Activated naive CD8-positive, alpha-beta T cell treated with anti-CD3 and anti-CD28 coated beads for 36 hours (primary cell): ENCODE data around the gene SPCS3. TPM values are rescaled to one million over a fixed set of nuclear protein-coding genes. Genes with fewer than 3 reads are reported as not detected.
A peak's percentile ranks its signal among the peaks of the same experiment; 100 is the strongest.
"Not testable (repeated sequence)": the region's sequence is repeated elsewhere in the genome, so short reads cannot be mapped to it uniquely, and the experiment has no call there.

ENCODE experiments used
- DNase-seq: peaks from one replicate; pipeline ENCODE4 v3.0.0; 2021
- H3K27ac Mint-ChIP-seq: one replicate; pipeline ENCODE4 v1.8.0; 2022; ENCODE audit warnings: mild to moderate bottlenecking, moderate library complexity, mixed read lengths
- H3K27me3 Mint-ChIP-seq: one replicate; pipeline ENCODE4 v1.8.0; 2022; ENCODE audit warnings: mild to moderate bottlenecking, mixed read lengths
- H3K36me3 Mint-ChIP-seq: one replicate; pipeline ENCODE4 v1.8.0; 2021; ENCODE audit warnings: mild to moderate bottlenecking, mixed read lengths
- H3K4me1 Mint-ChIP-seq: one replicate; pipeline ENCODE4 v1.8.0; 2021; ENCODE audit warnings: mixed read lengths
- H3K4me3 Mint-ChIP-seq: one replicate; pipeline ENCODE4 v1.8.0; 2022; ENCODE audit warnings: mild to moderate bottlenecking, moderate library complexity, mixed read lengths
- H3K9me3 Mint-ChIP-seq: one replicate; pipeline ENCODE4 v1.8.0; 2022; ENCODE audit warnings: mixed read lengths
- total RNA-seq, 2 experiments: library from RNA; stranded (reverse); gene quantifications; one replicate each; pipeline ENCODE4 v1.2.3, GENCODE V29; 2021

The SPCS3 gene
- total RNA-seq, 2 experiments from 2014 or later = 165 to 166 TPM

DNA sequence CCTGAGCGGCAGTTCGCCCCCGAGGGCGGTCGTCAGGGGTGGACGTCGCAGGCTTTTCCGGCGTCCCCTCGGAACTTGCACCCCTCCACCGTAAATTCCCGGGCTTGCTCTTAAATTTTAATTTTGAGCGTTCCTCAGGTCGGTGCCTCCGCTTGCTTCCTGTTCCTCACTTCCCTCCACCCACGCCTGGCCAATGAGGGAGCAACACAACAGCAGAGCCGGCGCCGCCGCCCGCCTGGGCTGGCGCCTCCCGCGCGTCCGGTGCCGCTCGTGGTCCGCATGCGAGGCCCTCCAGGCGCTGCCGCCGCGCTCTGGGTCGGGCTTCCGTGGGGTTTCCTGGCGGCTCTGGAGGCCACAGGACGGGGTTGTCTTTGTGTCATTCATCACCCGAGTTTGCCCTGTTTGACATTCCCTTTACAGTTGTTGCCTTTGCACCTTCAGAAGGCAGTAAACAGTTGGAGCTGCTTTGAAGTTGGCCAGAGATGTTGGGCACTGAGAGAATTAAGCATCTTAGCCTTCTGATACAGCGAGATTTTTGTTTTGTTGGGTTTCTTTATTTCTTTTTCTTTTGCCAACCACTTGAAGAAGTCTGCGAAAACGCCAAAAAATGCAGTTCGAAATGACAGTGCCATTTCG is 692 bp downstream of the SPCS3 start:
- peak; percentile 90 for DNase-seq
- Mint-ChIP-seq H3K36me3 (peaks cover 27% of the 10 kb centered on the region), H3K9me3 (no peaks in the 10 kb centered on the region), H3K4me1 (peaks cover 37% of the 10 kb centered on the region), H3K27ac (peak overlapping the region; percentile 93), H3K27me3 (no peaks in the 10 kb centered on the region), H3K4me3 (peak overlapping the region; percentile 94)

DNA sequence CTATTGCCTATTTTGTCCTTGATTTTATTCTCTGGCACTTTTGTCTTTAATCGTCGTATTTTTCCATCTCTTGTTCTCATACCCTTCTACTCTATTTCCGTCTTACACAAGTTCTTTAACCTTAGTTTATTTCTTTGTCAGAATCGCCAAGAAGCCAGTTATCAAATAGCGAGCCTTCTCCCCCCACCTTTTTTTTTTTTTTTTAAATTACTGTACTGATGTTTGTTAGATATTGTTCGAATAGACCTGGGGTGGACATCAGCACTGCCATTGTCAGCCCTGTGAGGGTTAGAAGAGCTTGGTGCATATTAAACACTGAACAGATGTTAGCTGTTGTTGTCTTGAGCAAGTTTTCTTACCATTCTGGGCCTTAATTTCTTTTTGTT is 1.2 kb downstream of the SPCS3 start:
- Mint-ChIP-seq H3K36me3 (peaks cover 27% of the 10 kb centered on the region), H3K27ac (peak overlapping the region; percentile 93), H3K27me3 (no peaks in the 10 kb centered on the region), H3K9me3 (no peaks in the 10 kb centered on the region), H3K4me1 (peaks cover 38% of the 10 kb centered on the region), H3K4me3 (peak overlapping the region; percentile 94)
- no peak for DNase-seq

DNA sequence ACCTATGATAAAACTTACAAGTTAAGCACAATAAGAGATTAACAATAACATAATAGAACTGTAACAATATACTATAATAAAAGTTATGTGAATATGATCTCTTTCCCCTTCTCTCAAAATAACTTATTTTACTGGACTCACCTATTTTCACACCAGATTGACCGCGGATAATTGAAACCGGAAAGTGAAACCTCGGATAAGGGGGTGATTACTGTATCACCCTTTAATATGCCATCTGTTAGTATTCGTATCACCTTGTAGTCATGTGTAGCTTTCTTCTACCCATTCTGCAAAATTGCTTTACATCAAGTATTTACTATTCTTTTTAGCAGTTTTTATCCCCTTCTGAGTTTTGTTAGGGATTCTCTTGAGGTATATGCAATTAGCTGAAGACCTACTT is 1.8 kb downstream of the SPCS3 start:
- Mint-ChIP-seq H3K9me3 (no peaks in the 10 kb centered on the region), H3K4me3 (peak overlapping the region; percentile 94), H3K36me3 (peaks cover 27% of the 10 kb centered on the region), H3K27ac (peak overlapping the region; percentile 80), H3K27me3 (no peaks in the 10 kb centered on the region), H3K4me1 (peaks cover 39% of the 10 kb centered on the region)
- DNase-seq = no peak

DNA sequence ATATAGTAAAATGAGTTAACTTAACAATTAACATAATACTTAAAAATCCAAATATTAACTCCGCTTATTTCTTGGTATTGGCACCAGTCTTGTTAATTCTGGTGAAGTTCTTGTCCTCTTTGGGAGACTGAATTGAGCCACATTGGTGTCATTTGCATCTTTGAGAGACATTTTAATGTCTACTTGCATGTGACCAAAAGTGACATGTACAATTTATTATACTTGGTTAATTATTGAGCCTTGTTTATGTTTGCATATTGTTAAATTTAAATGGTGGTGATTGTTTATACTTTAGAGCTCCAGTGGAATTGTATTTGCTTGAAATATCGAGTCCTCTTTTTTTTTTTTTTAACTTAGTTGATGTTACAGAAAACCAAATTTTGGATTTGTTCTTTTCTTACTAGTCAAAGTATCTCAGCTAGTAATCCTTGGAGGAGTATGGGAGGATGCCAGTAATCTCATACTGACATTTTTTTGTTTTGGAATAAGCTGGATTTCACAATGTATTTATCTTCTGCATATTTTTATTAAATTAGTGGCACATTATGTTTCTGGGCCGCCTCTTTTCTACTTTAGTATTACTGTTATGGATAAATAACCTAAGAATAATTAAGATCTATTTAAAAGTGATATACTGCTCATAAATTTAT is 3.9 kb downstream of the SPCS3 start:
- peaks cover 39% of the 10 kb centered on the region for H3K4me1 Mint-ChIP-seq
- DNase-seq = no peak
- no peaks in the 10 kb centered on the region for H3K27me3 Mint-ChIP-seq
- peaks cover 38% of the 10 kb centered on the region for H3K36me3 Mint-ChIP-seq
- H3K27ac Mint-ChIP-seq = no peak overlapping the region
- H3K4me3 Mint-ChIP-seq = no peak overlapping the region
- H3K9me3 Mint-ChIP-seq = no peaks in the 10 kb centered on the region

DNA sequence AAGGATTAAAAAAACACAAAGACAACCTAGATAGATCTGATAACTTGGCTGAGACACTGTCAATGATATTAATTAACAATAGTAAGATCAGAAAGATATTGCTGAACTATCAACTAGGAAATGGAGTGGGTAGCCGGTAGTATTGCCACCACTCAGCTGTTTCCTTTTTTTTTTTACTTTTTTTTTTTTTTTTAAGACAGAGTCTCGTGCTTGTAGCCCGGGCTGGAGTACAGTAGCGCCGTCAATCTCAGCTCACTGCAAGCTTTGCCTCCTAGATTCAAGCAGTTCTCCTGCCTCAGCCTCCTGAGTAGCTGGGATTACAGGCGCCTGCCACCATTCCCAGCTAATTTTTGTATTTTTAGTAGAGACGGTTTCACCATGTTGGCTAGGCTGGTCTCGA is 5.1 kb downstream of the SPCS3 start:
- Mint-ChIP-seq H3K4me1 (peaks cover 36% of the 10 kb centered on the region), H3K36me3 (peaks cover 38% of the 10 kb centered on the region)
- H3K27ac Mint-ChIP-seq, H3K27me3 Mint-ChIP-seq, DNase-seq, H3K9me3 Mint-ChIP-seq, H3K4me3 Mint-ChIP-seq: not testable (repeated sequence)

DNA sequence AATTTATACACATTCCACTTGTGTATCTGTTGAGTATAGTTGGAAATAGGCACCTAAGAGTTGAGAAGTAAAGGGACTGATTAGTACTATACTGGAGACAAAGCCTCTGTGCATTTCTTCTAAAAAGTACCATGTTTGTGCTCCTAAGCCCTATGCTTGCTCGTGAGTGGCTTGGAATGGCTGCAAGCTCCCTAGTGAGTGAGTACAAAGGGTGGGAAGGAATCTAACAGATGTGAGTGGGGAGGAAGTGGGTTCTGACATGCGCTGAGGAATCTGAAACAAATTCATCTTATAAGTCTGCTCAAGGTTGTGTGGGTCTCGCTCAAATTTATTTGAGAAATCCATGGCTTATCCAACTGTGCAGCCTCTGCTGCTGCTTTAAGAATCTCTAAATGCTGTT is 13.3 kb downstream of the SPCS3 start:
- no peak overlapping the region for H3K27ac Mint-ChIP-seq
- H3K27me3 Mint-ChIP-seq = no peaks in the 10 kb centered on the region
- peaks cover 27% of the 10 kb centered on the region for H3K4me1 Mint-ChIP-seq
- DNase-seq = no peak
- no peaks in the 10 kb centered on the region for H3K9me3 Mint-ChIP-seq
- peaks cover 26% of the 10 kb centered on the region for H3K36me3 Mint-ChIP-seq
- no peak overlapping the region for H3K4me3 Mint-ChIP-seq

DNA sequence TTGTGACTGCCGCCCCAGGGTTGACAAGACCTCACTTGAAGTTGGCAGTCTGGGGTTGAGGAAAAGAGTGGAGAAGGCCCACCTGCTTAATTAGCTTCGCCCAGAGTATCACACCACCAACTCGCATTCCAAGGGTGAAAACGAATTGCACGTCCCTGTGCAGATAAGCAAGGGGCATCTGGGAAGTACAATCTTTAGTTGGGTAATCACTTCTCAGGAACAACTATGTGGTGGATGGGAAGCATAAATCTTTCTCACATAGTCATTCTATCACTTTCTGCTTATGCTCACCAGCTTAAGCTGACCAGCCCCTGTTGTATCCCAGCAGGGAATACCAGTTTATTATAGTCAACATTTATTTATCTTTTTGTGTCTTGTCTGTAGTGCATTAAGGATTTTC is 14.3 kb downstream of the SPCS3 start:
- DNase-seq = no peak
- Mint-ChIP-seq H3K4me1 (peaks cover 28% of the 10 kb centered on the region), H3K27ac (no peak overlapping the region), H3K27me3 (no peaks in the 10 kb centered on the region), H3K4me3 (no peak overlapping the region), H3K9me3 (no peaks in the 10 kb centered on the region), H3K36me3 (peaks cover 24% of the 10 kb centered on the region)

DNA sequence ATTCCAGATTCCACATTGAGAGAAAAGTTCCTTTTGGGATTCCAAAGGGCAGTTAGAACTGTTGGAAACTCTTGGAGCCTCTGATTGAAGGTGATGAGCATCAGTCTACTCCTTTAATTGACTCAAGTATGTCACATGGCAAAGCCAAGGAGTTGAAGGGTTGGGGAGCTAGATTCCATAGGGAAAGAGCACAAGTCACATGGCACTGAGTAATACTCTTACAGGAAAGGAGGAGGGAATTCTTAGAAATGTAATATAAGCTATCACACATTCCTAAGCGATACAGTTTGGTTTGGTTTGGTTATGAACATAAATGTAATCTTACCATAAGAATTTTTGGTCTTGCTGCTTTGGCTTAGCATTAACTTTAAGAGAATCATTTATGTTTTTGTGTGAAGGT is 15.7 kb downstream of the SPCS3 start:
- Mint-ChIP-seq H3K27ac (no peak overlapping the region), H3K9me3 (no peaks in the 10 kb centered on the region), H3K27me3 (no peaks in the 10 kb centered on the region), H3K36me3 (peaks cover 20% of the 10 kb centered on the region), H3K4me3 (no peak overlapping the region), H3K4me1 (peaks cover 30% of the 10 kb centered on the region)
- DNase-seq = no peak

DNA sequence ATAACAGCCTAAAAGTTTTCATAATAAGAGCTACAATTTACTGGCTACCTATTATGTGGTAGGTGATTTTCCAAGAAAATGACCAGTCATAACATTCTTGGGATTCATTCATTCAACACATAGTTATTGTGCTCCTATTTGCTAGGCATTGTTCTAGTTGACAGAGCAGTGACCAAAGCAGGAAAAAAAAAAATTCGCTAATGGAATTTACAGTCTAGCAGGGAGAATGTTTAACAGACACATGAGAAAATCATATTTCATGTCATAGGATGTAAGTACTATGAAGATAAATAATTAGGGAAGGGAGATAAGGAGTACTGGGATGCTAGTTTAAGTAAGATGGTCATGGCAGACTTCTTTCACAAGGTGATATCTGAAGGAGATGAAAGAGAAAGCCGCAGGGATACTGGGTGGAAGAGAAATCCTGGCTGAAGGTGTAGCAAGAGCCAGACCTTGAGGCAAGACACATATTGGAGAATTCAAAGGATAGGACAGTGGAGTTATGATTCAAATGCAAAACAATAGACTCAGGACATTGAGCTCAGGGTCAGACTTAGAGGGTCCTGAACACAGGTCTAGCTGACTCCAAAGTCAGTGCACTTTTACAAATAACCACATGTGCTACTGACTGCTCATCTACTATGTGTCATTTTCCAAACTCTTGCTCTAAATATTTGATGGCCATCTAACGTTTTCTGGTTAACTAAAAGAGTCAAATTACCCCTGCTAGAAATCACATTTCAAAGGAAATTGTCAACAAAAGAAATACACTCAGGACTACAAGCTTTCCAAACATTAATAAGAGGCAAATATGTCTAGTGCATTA is 20.4 kb downstream of the SPCS3 start:
- no peak for DNase-seq
- H3K9me3 Mint-ChIP-seq = peaks cover 6% of the 10 kb centered on the region
- no peaks in the 10 kb centered on the region for H3K27me3 Mint-ChIP-seq
- H3K27ac Mint-ChIP-seq = no peak overlapping the region
- no peak overlapping the region for H3K4me3 Mint-ChIP-seq
- peaks cover 5% of the 10 kb centered on the region for H3K36me3 Mint-ChIP-seq
- peaks cover 15% of the 10 kb centered on the region for H3K4me1 Mint-ChIP-seq

DNA sequence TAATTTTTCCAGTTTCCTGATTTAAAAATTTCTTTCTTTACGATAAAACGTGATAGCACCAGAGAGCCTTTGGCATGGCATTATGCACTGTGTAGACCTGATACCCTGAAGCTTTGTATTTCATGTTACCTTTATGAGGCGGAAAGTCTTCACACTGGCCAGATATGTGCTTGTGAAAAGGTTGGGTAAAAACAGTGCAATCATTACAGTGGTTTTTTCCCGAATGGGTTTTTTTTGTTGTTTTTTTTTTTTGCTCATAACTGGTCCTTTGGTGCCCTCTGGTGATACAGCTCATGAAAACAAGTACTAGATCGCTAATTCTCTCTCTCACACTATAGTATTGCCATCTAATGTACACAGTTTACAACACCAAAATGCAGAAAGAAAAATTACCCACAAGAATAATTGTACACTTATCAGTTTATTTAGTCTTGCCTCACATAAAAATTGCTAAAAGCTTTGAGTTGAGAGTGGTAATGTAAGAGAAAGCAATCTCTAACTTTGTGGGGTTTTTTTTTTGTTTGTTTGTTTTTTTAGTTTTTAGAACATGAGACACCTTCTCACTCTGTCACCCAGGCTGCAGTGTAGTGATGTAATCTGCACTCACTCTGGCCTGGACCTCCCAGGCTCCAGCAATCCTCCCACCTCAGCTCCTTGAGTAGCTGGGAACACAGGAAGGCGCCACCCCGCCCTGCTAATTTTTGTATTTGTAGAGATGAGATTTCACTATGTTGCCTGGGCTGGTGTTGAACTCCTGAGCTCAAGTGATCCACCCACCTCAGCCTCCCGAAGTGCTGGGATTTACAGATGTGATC is 21.3 kb downstream of the SPCS3 start:
- DNase-seq = peak; percentile 3
- H3K27me3 Mint-ChIP-seq = no peaks in the 10 kb centered on the region
- H3K4me3 Mint-ChIP-seq = no peak overlapping the region
- H3K4me1 Mint-ChIP-seq = peaks cover 12% of the 10 kb centered on the region
- peaks cover 9% of the 10 kb centered on the region for H3K9me3 Mint-ChIP-seq
- peaks cover 7% of the 10 kb centered on the region for H3K36me3 Mint-ChIP-seq
- H3K27ac Mint-ChIP-seq = no peak overlapping the region

DNA sequence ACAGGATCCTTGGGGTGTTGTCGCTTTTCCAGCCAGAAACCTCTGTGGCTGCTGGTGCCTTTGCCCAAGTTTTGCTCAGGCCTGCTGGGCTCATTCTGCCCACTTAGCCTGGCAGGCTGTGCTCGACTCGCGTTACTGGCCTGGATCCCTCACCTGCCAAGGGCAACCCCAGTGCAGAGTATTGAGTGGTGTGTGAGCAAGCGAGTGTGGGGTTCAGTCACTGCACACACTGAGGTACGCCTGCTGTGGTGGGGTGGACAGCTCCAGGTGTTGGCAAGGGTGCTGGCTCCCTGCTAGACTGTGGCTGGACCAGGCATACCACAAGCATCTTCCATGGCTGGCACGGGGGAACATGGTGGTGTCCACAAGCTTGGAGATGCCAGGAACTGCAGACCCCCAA is 22.6 kb downstream of the SPCS3 start:
- no peak overlapping the region for H3K4me3 Mint-ChIP-seq
- peaks cover 7% of the 10 kb centered on the region for H3K36me3 Mint-ChIP-seq
- peaks cover 10% of the 10 kb centered on the region for H3K4me1 Mint-ChIP-seq
- no peaks in the 10 kb centered on the region for H3K27me3 Mint-ChIP-seq
- DNase-seq = no peak
- H3K27ac Mint-ChIP-seq = no peak overlapping the region
- H3K9me3 Mint-ChIP-seq = peaks cover 9% of the 10 kb centered on the region

DNA sequence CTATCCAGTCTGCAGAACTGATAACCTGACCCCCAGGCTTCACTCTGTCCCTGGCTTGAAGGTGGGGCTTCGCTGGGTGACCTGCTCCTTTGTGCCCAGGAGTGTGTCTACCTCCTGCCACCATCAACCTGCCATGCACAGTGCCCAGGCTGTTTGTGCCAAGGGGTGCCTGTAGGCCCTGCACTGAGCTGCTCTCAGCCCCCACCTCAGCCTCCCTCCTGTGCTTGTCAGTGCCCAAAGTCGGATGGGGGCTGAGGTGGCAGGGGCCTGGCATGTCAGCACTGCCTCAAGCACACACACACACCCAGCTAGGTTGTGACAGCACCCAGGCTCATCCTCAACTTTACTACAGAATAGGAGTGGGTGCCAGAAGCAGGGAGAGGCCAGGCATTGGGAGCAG is 23.5 kb downstream of the SPCS3 start:
- Mint-ChIP-seq H3K4me3 (no peak overlapping the region), H3K36me3 (peaks cover 7% of the 10 kb centered on the region), H3K27ac (no peak overlapping the region), H3K4me1 (peaks cover 10% of the 10 kb centered on the region), H3K27me3 (no peaks in the 10 kb centered on the region), H3K9me3 (peaks cover 9% of the 10 kb centered on the region)
- DNase-seq = no peak

DNA sequence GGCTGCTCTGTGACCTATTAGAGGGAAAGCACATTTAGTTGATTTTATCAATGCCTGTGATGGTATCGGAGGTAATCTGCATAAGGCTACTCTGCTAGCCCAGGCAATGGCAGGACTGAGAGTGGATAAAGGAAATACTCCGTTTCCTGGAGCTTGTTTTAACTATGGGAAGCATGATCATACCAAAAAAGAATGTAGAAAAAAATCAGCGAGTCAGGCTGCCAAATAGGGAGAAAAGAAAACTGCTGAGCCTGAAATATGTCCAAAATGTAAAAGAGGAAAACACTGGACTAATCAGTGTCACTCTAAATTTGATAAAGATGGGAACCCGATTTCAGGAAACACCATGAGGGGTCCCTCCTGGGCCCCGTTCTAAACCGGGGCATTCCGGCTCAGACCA is 25.6 kb downstream of the SPCS3 start:
- H3K27ac Mint-ChIP-seq, H3K4me3 Mint-ChIP-seq, H3K27me3 Mint-ChIP-seq, H3K4me1 Mint-ChIP-seq, DNase-seq: not testable (repeated sequence)
- peaks cover 10% of the 10 kb centered on the region for H3K9me3 Mint-ChIP-seq
- peaks cover 18% of the 10 kb centered on the region for H3K36me3 Mint-ChIP-seq

DNA sequence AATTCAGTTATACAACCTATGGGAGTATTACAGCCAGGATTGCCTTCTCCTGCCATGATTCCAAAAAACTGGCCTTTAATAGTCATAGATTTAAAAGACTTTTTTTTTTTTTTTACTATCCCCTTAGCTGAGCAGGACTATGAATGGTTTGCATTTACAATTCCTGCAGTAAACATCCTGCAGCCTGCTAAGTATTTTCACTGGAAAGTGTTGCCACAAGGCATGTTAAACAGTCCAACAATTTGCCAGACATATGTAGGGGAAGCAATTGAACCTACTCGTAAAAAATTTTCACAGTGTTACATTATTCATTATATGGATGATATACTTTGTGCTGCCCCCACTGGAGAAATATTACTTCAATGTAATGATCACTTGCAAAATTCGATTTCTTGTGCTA is 27.1 kb downstream of the SPCS3 start:
- H3K9me3 Mint-ChIP-seq = peaks cover 10% of the 10 kb centered on the region
- H3K27me3 Mint-ChIP-seq, DNase-seq, H3K27ac Mint-ChIP-seq, H3K4me3 Mint-ChIP-seq, H3K4me1 Mint-ChIP-seq: not testable (repeated sequence)
- peaks cover 24% of the 10 kb centered on the region for H3K36me3 Mint-ChIP-seq

DNA sequence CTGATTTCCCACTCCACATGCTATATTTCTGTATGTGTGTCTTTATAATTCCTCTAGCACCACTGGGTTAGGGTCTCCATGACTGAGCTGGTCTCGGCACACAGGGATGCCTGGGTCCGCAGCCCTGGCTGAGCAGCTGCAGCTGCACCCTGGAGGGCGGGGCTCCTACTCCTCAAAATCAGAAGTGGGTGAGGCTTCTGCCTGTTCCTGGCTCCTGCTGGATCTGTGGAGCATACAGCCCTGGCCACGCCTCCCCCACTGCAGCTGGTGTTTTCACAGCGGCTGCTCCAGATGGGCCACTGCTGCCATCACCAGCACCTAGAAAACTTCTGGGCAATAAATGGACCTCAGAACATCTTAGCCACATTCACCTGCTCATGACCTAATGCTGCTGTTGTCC is 30.9 kb downstream of the SPCS3 start:
- H3K4me1 Mint-ChIP-seq = no peaks in the 10 kb centered on the region
- no peaks in the 10 kb centered on the region for H3K27me3 Mint-ChIP-seq
- H3K4me3 Mint-ChIP-seq = no peak overlapping the region
- peaks cover 4% of the 10 kb centered on the region for H3K9me3 Mint-ChIP-seq
- DNase-seq = no peak
- peaks cover 19% of the 10 kb centered on the region for H3K36me3 Mint-ChIP-seq
- no peak overlapping the region for H3K27ac Mint-ChIP-seq
